Neural cell (in vitro differentiated cells): ENCODE results near the gene RAI1. TPM values are rescaled to one million over a fixed set of nuclear protein-coding genes. Genes with fewer than 3 reads are reported as not detected.

Experiments used
- H2AFZ ChIP-seq: fragments of 200-600, 300-800 bp; sonication (generic), shearing (Covaris generic); 2 replicates; pipeline ENCODE4 v1.6.0; 2014; ENCODE audit warnings: low read depth, mild to moderate bottlenecking, antibody characterized with exemption, low read length, moderate library complexity
- H3F3A ChIP-seq: fragments of 200-600 bp; shearing (Covaris generic); 2 replicates; pipeline ENCODE4 v1.6.1; 2016; ENCODE audit warnings: mild to moderate bottlenecking, moderate library complexity, mixed read lengths, antibody characterized with exemption, low read length; ENCODE audit not compliant: insufficient read depth, poor library complexity, severe bottlenecking
- H3K27ac ChIP-seq: fragments of 200-600, 300-800 bp; sonication (generic), shearing (Covaris generic); 2 replicates; pipeline ENCODE4 v1.5.1; 2014; ENCODE audit warnings: mild to moderate bottlenecking, low read length, moderate library complexity
- H3K27me3 ChIP-seq: fragments of 300-800, 200-600 bp; sonication (generic), shearing (Covaris generic); 2 replicates; pipeline ENCODE4 v1.6.0; 2014; ENCODE audit warnings: mild to moderate bottlenecking, low read depth, low read length, moderate library complexity; ENCODE audit not compliant: insufficient read depth
- H3K36me3 ChIP-seq: fragments of 300-800, 200-600 bp; sonication (generic), shearing (Covaris generic); 2 replicates; pipeline ENCODE4 v1.5.1; 2014; ENCODE audit warnings: mild to moderate bottlenecking, antibody characterized with exemption, low read length, moderate library complexity; ENCODE audit not compliant: insufficient read depth
- H3K4me2 ChIP-seq: fragments of 300-800, 200-600 bp; sonication (generic), shearing (Covaris generic); 2 replicates; pipeline ENCODE4 v1.6.0; 2014; ENCODE audit warnings: mild to moderate bottlenecking, low read length
- H3K4me3 ChIP-seq: fragments of 300-800, 200-600 bp; sonication (generic), shearing (Covaris generic); 2 replicates; pipeline ENCODE4 v1.5.1; 2014; ENCODE audit warnings: mild to moderate bottlenecking, low read length, moderate library complexity
- H3K79me2 ChIP-seq: fragments of 200-600 bp; shearing (Covaris generic); replicated peaks from 2 replicates; pipeline ENCODE4 v1.6.0; 2014; ENCODE audit warnings: mild to moderate bottlenecking, low read length, moderate library complexity; ENCODE audit not compliant: insufficient read depth
- H3K9ac ChIP-seq: fragments of 300-800, 200-600 bp; sonication (generic), shearing (Covaris generic); 2 replicates; pipeline ENCODE4 v1.6.1; 2016; ENCODE audit warnings: mild to moderate bottlenecking, low read length, mixed read lengths
- H3K9me2 ChIP-seq: fragments of 200-600 bp; shearing (Covaris generic); 2 replicates; pipeline ENCODE4 v1.6.1; 2016; ENCODE audit warnings: mild to moderate bottlenecking, low read length, mixed read lengths; ENCODE audit not compliant: insufficient read depth
- H3K9me3 ChIP-seq: fragments of 200-600, 300-800 bp; sonication (generic), shearing (Covaris generic); 2 replicates; pipeline ENCODE4 v1.6.1; 2016; ENCODE audit warnings: mild to moderate bottlenecking, mixed run types, low read length, moderate library complexity, mixed read lengths
- H4K20me1 ChIP-seq: fragments of 200-600 bp; shearing (Covaris generic); 2 replicates; pipeline ENCODE4 v1.6.1; 2016; ENCODE audit warnings: mild to moderate bottlenecking, mixed run types; ENCODE audit not compliant: insufficient read depth
- EP300 ChIP-seq: fragments of 450-650 bp; conservative IDR thresholded peaks from 2 replicates; pipeline ENCODE4 v1.6.1; 2014; ENCODE audit warnings: antibody characterized with exemption, mild to moderate bottlenecking, moderate library complexity; ENCODE audit not compliant: poor library complexity, severe bottlenecking
- EZH2 ChIP-seq: fragments of 200-600, 300-800 bp; shearing (Covaris generic), sonication (generic); IDR thresholded peaks from 2 replicates; pipeline ENCODE4 v1.6.1; 2014; ENCODE audit warnings: antibody characterized with exemption, low read length, borderline replicate concordance, mild to moderate bottlenecking; ENCODE audit not compliant: insufficient read depth, poor library complexity, severe bottlenecking
- MXI1 ChIP-seq: fragments of 450-650 bp; conservative IDR thresholded peaks from 2 replicates; pipeline ENCODE4 v1.6.1; 2014; ENCODE audit warnings: antibody characterized with exemption, mild to moderate bottlenecking; ENCODE audit not compliant: poor library complexity, severe bottlenecking
- POLR2AphosphoS5 ChIP-seq: IDR thresholded peaks from 2 replicates; pipeline ENCODE4 v1.6.1; 2012
- RAD21 ChIP-seq: fragments of 450-650 bp; conservative IDR thresholded peaks from 2 replicates; pipeline ENCODE4 v1.6.1; 2014; ENCODE audit warnings: antibody characterized with exemption, mild to moderate bottlenecking, moderate library complexity
- SMC3 ChIP-seq: fragments of 450-650 bp; conservative IDR thresholded peaks from 2 replicates; pipeline ENCODE4 v1.6.1; 2014; ENCODE audit warnings: antibody characterized with exemption, mild to moderate bottlenecking, moderate library complexity; ENCODE audit not compliant: poor library complexity
- TAF1 ChIP-seq: IDR thresholded peaks from 2 replicates; pipeline ENCODE4 v1.6.1; 2012; ENCODE audit warnings: low read depth
- polyA plus RNA-seq: library from polyadenylated mRNA; depleted of rRNA; stranded (reverse); fragments of >200 nt; gene quantifications from 2 replicates; pipeline ENCODE4 v1.2.3, GENCODE V29; 2014
- TF ChIP-seq, protein P1 (sequence below): IDR thresholded peaks from 2 replicates; pipeline ENCODE4 v1.6.1; 2012; ENCODE audit warnings: borderline replicate concordance
- TF ChIP-seq, protein P2 (sequence below): fragments of 450-650 bp; IDR thresholded peaks from 2 replicates; pipeline ENCODE4 v1.5.1; 2014; ENCODE audit warnings: antibody characterized with exemption, mild to moderate bottlenecking, moderate library complexity; ENCODE audit not compliant: poor library complexity, severe bottlenecking

Gene RAI1
- polyA plus RNA-seq, 1 donor from 2014 or later = 16.9 TPM

- Histone ChIP-seq H3K9me2 (no peaks in the 10 kb centered on the region), H2AFZ (no peak overlapping the region), H3K36me3 (no peaks in the 10 kb centered on the region), H3F3A (no peaks in the 10 kb centered on the region), H3K27ac (no peak overlapping the region), H4K20me1 (peaks cover 8% of the 10 kb centered on the region), H3K79me2 (peaks cover 77% of the 10 kb centered on the region), H3K4me3 (no peak overlapping the region), H3K27me3 (no peaks in the 10 kb centered on the region), H3K9me3 (no peaks in the 10 kb centered on the region), H3K4me2 (no peak overlapping the region), H3K9ac (no peak overlapping the region)
- TF ChIP-seq POLR2AphosphoS5 = no peak
- TF ChIP-seq TAF1 = no peak
Measured at GRCh38 chr17:17710728-17711541, 29.7 kb downstream of the RAI1 start.

GRCh38 chr17:17711641-17712162 lies 30.4 kb downstream of the RAI1 start:
- Histone ChIP-seq H3K9ac (peak overlapping the region; percentile 34), H3K79me2 (peaks cover 78% of the 10 kb centered on the region)

More at GRCh38 chr17:17711641-17712162, 30.4 kb downstream of the RAI1 start:
- Histone ChIP-seq H3K9me2 (no peaks in the 10 kb centered on the region), H3K27me3 (no peaks in the 10 kb centered on the region), H3K9me3 (no peaks in the 10 kb centered on the region), H3K4me3 (no peak overlapping the region), H3K36me3 (no peaks in the 10 kb centered on the region), H3F3A (no peaks in the 10 kb centered on the region), H4K20me1 (peaks cover 9% of the 10 kb centered on the region), H2AFZ (no peak overlapping the region), H3K4me2 (no peak overlapping the region), H3K27ac (peak overlapping the region; percentile 33)
- TF ChIP-seq SMC3 (no peak), MXI1 (no peak), EP300 (no peak), EZH2 (no peak), TAF1 (no peak), RAD21 (no peak), POLR2AphosphoS5 (no peak)
- TF ChIP-seq, protein P1, sequence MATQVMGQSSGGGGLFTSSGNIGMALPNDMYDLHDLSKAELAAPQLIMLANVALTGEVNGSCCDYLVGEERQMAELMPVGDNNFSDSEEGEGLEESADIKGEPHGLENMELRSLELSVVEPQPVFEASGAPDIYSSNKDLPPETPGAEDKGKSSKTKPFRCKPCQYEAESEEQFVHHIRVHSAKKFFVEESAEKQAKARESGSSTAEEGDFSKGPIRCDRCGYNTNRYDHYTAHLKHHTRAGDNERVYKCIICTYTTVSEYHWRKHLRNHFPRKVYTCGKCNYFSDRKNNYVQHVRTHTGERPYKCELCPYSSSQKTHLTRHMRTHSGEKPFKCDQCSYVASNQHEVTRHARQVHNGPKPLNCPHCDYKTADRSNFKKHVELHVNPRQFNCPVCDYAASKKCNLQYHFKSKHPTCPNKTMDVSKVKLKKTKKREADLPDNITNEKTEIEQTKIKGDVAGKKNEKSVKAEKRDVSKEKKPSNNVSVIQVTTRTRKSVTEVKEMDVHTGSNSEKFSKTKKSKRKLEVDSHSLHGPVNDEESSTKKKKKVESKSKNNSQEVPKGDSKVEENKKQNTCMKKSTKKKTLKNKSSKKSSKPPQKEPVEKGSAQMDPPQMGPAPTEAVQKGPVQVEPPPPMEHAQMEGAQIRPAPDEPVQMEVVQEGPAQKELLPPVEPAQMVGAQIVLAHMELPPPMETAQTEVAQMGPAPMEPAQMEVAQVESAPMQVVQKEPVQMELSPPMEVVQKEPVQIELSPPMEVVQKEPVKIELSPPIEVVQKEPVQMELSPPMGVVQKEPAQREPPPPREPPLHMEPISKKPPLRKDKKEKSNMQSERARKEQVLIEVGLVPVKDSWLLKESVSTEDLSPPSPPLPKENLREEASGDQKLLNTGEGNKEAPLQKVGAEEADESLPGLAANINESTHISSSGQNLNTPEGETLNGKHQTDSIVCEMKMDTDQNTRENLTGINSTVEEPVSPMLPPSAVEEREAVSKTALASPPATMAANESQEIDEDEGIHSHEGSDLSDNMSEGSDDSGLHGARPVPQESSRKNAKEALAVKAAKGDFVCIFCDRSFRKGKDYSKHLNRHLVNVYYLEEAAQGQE = no peak
- TF ChIP-seq, protein P2, sequence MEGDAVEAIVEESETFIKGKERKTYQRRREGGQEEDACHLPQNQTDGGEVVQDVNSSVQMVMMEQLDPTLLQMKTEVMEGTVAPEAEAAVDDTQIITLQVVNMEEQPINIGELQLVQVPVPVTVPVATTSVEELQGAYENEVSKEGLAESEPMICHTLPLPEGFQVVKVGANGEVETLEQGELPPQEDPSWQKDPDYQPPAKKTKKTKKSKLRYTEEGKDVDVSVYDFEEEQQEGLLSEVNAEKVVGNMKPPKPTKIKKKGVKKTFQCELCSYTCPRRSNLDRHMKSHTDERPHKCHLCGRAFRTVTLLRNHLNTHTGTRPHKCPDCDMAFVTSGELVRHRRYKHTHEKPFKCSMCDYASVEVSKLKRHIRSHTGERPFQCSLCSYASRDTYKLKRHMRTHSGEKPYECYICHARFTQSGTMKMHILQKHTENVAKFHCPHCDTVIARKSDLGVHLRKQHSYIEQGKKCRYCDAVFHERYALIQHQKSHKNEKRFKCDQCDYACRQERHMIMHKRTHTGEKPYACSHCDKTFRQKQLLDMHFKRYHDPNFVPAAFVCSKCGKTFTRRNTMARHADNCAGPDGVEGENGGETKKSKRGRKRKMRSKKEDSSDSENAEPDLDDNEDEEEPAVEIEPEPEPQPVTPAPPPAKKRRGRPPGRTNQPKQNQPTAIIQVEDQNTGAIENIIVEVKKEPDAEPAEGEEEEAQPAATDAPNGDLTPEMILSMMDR = no peak
